ENCODE results near the gene PGGT1B.

PGGT1B gene

DNA sequence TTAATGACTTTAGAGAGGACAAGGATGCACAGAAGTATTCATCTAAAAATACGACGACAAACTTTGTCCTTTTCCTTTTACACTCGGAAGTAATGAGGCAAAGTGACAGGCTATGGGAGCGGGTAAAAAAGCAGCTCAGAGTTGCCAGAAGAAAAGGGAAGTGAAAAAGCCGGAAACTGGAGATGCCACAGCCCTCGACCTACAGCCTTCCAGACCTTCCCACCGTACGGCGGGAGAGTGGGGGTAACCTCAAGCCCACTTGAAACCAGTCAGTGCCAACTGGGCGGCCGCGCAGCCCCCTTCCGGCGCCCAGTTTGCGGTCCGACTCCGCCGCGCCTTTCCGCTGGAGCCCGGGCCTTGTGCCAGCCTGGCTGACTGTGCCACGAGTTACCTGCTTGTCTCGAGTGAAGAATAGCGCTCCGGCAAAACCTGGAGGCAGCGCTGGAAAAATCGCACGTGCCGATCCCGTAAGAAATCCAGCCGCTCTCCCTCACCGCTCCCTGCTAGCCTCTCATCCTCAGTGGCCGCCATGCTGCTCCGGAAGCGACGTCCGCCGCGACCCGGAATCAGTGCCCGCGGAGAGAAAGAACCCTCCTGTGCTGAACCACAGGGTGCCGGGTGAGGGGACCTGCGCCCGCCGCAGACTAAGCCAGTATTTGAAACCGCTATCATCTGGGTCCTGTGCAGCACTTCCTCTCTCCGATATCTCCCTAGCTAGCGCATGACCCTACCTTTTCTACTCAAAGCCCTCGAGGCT, at the start of gene PGGT1B:
Gene PGGT1B, minus strand, starts transcription at position 557 of the 757 bp plus-strand sequence. Its CDS starts 26 bp downstream, at position 531.
- Histone ChIP-seq H3K9ac (ENCODE audit: low read length) (peak within 1 kb of the TSS; percentile 86), H3K79me2 (ENCODE audit: insufficient read depth, low read length) (peaks cover 46% of the 10 kb centered on the region), H3K9me2 (replicated peaks; ENCODE audit: insufficient read depth, low read length) (no peaks in the 10 kb centered on the region), H3F3A (ENCODE audit: insufficient read depth) (peaks cover 10% of the 10 kb centered on the region; the same call in 1 of the 2 replicates), H3K27me3 (ENCODE audit: low read length) (no peaks in the 10 kb centered on the region), H3K36me3 (ENCODE audit: low read length) (no peaks in the 10 kb centered on the region), H3K27ac (ENCODE audit: low read depth, low read length) (peak within 1 kb of the TSS; percentile 63), H4K20me1 (ENCODE audit: low read depth, low read length) (no peaks in the 10 kb centered on the region; the same call in 1 of the 2 replicates), H3K4me2 (ENCODE audit: low read depth, low read length, poor library complexity, severe bottlenecking) (peak within 1 kb of the TSS; percentile 81), H2AFZ (ENCODE audit: low read depth, low read length, severe bottlenecking) (peak within 1 kb of the TSS; percentile 96), H3K9me3 (ENCODE audit: insufficient read depth, low read length) (no peaks in the 10 kb centered on the region), H3K4me3 (ENCODE audit: insufficient read depth, low read length, poor library complexity, severe bottlenecking) (peak within 1 kb of the TSS; percentile 81)
- no peak for TF ChIP-seq EZH2phosphoT487 (conservative IDR thresholded peaks at IDR 0.05; ENCODE audit: low read length)
- TF ChIP-seq, protein P1, sequence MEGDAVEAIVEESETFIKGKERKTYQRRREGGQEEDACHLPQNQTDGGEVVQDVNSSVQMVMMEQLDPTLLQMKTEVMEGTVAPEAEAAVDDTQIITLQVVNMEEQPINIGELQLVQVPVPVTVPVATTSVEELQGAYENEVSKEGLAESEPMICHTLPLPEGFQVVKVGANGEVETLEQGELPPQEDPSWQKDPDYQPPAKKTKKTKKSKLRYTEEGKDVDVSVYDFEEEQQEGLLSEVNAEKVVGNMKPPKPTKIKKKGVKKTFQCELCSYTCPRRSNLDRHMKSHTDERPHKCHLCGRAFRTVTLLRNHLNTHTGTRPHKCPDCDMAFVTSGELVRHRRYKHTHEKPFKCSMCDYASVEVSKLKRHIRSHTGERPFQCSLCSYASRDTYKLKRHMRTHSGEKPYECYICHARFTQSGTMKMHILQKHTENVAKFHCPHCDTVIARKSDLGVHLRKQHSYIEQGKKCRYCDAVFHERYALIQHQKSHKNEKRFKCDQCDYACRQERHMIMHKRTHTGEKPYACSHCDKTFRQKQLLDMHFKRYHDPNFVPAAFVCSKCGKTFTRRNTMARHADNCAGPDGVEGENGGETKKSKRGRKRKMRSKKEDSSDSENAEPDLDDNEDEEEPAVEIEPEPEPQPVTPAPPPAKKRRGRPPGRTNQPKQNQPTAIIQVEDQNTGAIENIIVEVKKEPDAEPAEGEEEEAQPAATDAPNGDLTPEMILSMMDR (IDR thresholded peaks at IDR 0.05; ENCODE audit: insufficient read depth, low read length, poor library complexity, severe bottlenecking): no peak

- H3K9ac ChIP-seq (ENCODE audit: low read length): no peak overlapping the region
Measured at GRCh38 chr5:115309751-115310370, 47.2 kb upstream of the PGGT1B start.

DNA sequence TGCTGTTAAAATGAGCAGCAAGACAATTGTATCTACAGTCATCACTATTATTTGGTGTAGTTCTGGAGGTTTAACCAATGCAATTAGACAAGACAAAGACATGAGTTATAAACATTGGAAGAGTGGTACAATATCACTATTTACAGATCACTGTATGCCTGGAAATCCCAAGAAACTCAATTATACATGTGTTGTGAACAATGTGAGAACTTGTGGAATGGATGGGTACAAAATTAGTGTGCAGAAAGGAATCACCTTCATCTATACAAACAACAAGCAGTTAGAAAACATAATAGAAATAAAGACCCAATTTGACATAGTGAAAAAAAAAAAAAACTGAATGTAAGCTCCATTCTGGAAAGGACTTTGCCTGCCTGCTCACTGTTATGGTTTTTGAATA, 46.1 kb upstream of the PGGT1B start:
- no peaks in the 10 kb centered on the region for H3F3A ChIP-seq (ENCODE audit: insufficient read depth)
- TF ChIP-seq, protein P1 (IDR thresholded peaks at IDR 0.05; ENCODE audit: insufficient read depth, low read length, poor library complexity, severe bottlenecking): no peak
- no peak for TF ChIP-seq EZH2phosphoT487 (conservative IDR thresholded peaks at IDR 0.05; ENCODE audit: low read length)
- no peaks in the 10 kb centered on the region for H3K79me2 ChIP-seq (ENCODE audit: insufficient read depth, low read length)
- no peaks in the 10 kb centered on the region for H3K36me3 ChIP-seq (ENCODE audit: low read length)
- H3K9me2 ChIP-seq (replicated peaks; ENCODE audit: insufficient read depth, low read length): no peaks in the 10 kb centered on the region
- H3K27me3 ChIP-seq (ENCODE audit: low read length): no peaks in the 10 kb centered on the region
- no peak overlapping the region for H3K4me2 ChIP-seq (ENCODE audit: low read depth, low read length, poor library complexity, severe bottlenecking)
- H3K9me3 ChIP-seq (ENCODE audit: insufficient read depth, low read length): no peaks in the 10 kb centered on the region
- no peak overlapping the region for H3K9ac ChIP-seq (ENCODE audit: low read length)
- H4K20me1 ChIP-seq (ENCODE audit: low read depth, low read length): no peaks in the 10 kb centered on the region
- H3K4me3 ChIP-seq (ENCODE audit: insufficient read depth, low read length, poor library complexity, severe bottlenecking): no peak overlapping the region
- H2AFZ ChIP-seq (ENCODE audit: low read depth, low read length, severe bottlenecking): no peak overlapping the region
- no peak overlapping the region for H3K27ac ChIP-seq (ENCODE audit: low read depth, low read length)

More at GRCh38 chr5:115309751-115310370, 47.2 kb upstream of the PGGT1B start:
- Histone ChIP-seq H3K27ac (ENCODE audit: low read depth, low read length) (no peak overlapping the region), H4K20me1 (ENCODE audit: low read depth, low read length) (no peaks in the 10 kb centered on the region), H3K9me2 (replicated peaks; ENCODE audit: insufficient read depth, low read length) (no peaks in the 10 kb centered on the region), H3K9me3 (ENCODE audit: insufficient read depth, low read length) (no peaks in the 10 kb centered on the region), H3K4me2 (ENCODE audit: low read depth, low read length, poor library complexity, severe bottlenecking) (no peak overlapping the region), H3K79me2 (ENCODE audit: insufficient read depth, low read length) (no peaks in the 10 kb centered on the region), H3F3A (ENCODE audit: insufficient read depth) (no peaks in the 10 kb centered on the region), H3K27me3 (ENCODE audit: low read length) (no peaks in the 10 kb centered on the region), H3K4me3 (ENCODE audit: insufficient read depth, low read length, poor library complexity, severe bottlenecking) (no peak overlapping the region), H2AFZ (ENCODE audit: low read depth, low read length, severe bottlenecking) (no peak overlapping the region), H3K36me3 (ENCODE audit: low read length) (no peaks in the 10 kb centered on the region)
- TF ChIP-seq EZH2phosphoT487 (conservative IDR thresholded peaks at IDR 0.05; ENCODE audit: low read length): no peak
- TF ChIP-seq, protein P1 (IDR thresholded peaks at IDR 0.05; ENCODE audit: insufficient read depth, low read length, poor library complexity, severe bottlenecking): peak; percentile 51

Data from SU-DHL-6 (cell line).